IMR-90 (cell line): ENCODE results near the gene N4BP2. TPM values are rescaled to one million over a fixed set of nuclear protein-coding genes. Genes with fewer than 3 reads are reported as not detected.
A peak's percentile ranks its signal among the peaks of the same experiment; 100 is the strongest.

Experiments used
- ATAC-seq: fragments of 200-7000 bp; cut with Tn5 transposase; 2 replicates; pipeline ENCODE4 v1.9.1; 2020; ENCODE audit warnings: low read depth, mild to moderate bottlenecking, moderate library complexity
- BruUV-seq: library from RNA; stranded (reverse); fragments of 400-500 nt; replicated peaks from 2 replicates; lab custom pipeline; 2021; lab: Mats Ljungman, UMichigan
- CTCF ChIA-PET: fragments of 300-600 bp; formaldehyde crosslinking; extraction: SDS; loops from one replicate; lab custom pipeline; 2021; ENCODE audit warnings: antibody characterized with exemption; lab: Yijun Ruan, JAX
- POLR2A ChIA-PET: fragments of 300-600 bp; sonication (Branson Sonifier 250); formaldehyde crosslinking; loops from one replicate; lab custom pipeline; 2022; ENCODE audit warnings: antibody characterized with exemption; ENCODE audit not compliant: unreplicated experiment; lab: Charles Lee
- DNase-seq: peaks from one replicate; pipeline ENCODE4 v3.0.0; 2013
- H2AFZ ChIP-seq: replicated peaks from 2 replicates; pipeline ENCODE3; 2013; ENCODE audit warnings: low read length, mild to moderate bottlenecking; ENCODE audit not compliant: poor library complexity
- H2AK5ac ChIP-seq: 2 replicates; pipeline ENCODE4 v1.6.1; 2013; ENCODE audit warnings: low read depth, low read length, inconsistent platforms
- H2AK9ac ChIP-seq: replicated peaks from 2 replicates; pipeline ENCODE3; 2013; ENCODE audit warnings: mild to moderate bottlenecking, low read depth, low read length, moderate library complexity; ENCODE audit not compliant: poor library complexity
- H2BK120ac ChIP-seq: 2 replicates; pipeline ENCODE4 v1.6.1; 2013; ENCODE audit warnings: low read depth, low read length, inconsistent platforms
- H2BK15ac ChIP-seq: 3 replicates; pipeline ENCODE4 v1.6.1; 2013; ENCODE audit warnings: low read depth, low read length, inconsistent platforms
- H2BK20ac ChIP-seq: 2 replicates; pipeline ENCODE4 v1.6.1; 2013; ENCODE audit warnings: low read depth, mild to moderate bottlenecking, inconsistent platforms, low read length, moderate library complexity
- H2BK5ac ChIP-seq: 2 replicates; pipeline ENCODE4 v1.6.1; 2013; ENCODE audit warnings: mild to moderate bottlenecking, low read depth, low read length, inconsistent platforms; ENCODE audit not compliant: poor library complexity, severe bottlenecking
- H3K14ac ChIP-seq: replicated peaks from 2 replicates; pipeline ENCODE4 v1.6.1; 2013; ENCODE audit warnings: low read depth, low read length, inconsistent platforms
- H3K18ac ChIP-seq: 2 replicates; pipeline ENCODE4 v1.6.1; 2013; ENCODE audit warnings: low read depth, low read length, control low read depth
- H3K23ac ChIP-seq: 2 replicates; pipeline ENCODE4 v1.6.1; 2013; ENCODE audit warnings: low read depth, low read length, inconsistent platforms
- H3K27ac ChIP-seq: 2 replicates; pipeline ENCODE4 v1.5.1; 2013; ENCODE audit warnings: mild to moderate bottlenecking, control low read depth, low read length; ENCODE audit not compliant: insufficient read depth
- H3K27me3 ChIP-seq: 2 replicates; pipeline ENCODE4 v1.6.1; 2013; ENCODE audit warnings: low read length; ENCODE audit not compliant: control insufficient read depth, insufficient read depth
- H3K36me3 ChIP-seq: 2 replicates; pipeline ENCODE4 v1.6.1; 2013; ENCODE audit warnings: low read length, mixed read lengths; ENCODE audit not compliant: control insufficient read depth, insufficient read depth
- H3K4ac ChIP-seq: 2 replicates; pipeline ENCODE4 v1.6.1; 2013; ENCODE audit warnings: low read depth, low read length, inconsistent platforms
- H3K4me1 ChIP-seq: 2 replicates; pipeline ENCODE4 v1.6.1; 2013; ENCODE audit warnings: low read length, mixed read lengths; ENCODE audit not compliant: control insufficient read depth, insufficient read depth
- H3K4me2 ChIP-seq: 2 replicates; pipeline ENCODE4 v1.6.1; 2013; ENCODE audit warnings: low read depth, mild to moderate bottlenecking, control low read depth, low read length, moderate library complexity
- H3K4me3 ChIP-seq: 2 replicates; pipeline ENCODE4 v1.5.1; 2013; ENCODE audit warnings: low read depth, mild to moderate bottlenecking, control low read depth, low read length, moderate library complexity; ENCODE audit not compliant: insufficient read depth
- H3K56ac ChIP-seq: 2 replicates; pipeline ENCODE4 v1.6.1; 2013; ENCODE audit warnings: low read length, inconsistent platforms; ENCODE audit not compliant: insufficient read depth; ENCODE audit errors: extremely low read depth
- H3K79me1 ChIP-seq, 2 experiments: 2 replicates each; pipeline ENCODE4 v1.6.1; 2013; ENCODE audit warnings: low read length in 2 of 2, inconsistent platforms in 1 of 2, low read depth in 1 of 2
- H3K9ac ChIP-seq: 2 replicates; pipeline ENCODE4 v1.6.1; 2013; ENCODE audit warnings: low read depth, low read length, control low read depth
- H3K9me1 ChIP-seq: 2 replicates; pipeline ENCODE4 v1.6.1; 2013; ENCODE audit warnings: low read length, inconsistent platforms; ENCODE audit not compliant: insufficient read depth
- H3K9me3 ChIP-seq: 2 replicates; pipeline ENCODE4 v1.6.1; 2013; ENCODE audit warnings: low read length; ENCODE audit not compliant: control insufficient read depth, insufficient read depth
- H4K20me1 ChIP-seq: 2 replicates; pipeline ENCODE4 v1.6.1; 2013; ENCODE audit warnings: low read length, inconsistent platforms; ENCODE audit not compliant: insufficient read depth
- H4K5ac ChIP-seq: 2 replicates; pipeline ENCODE4 v1.6.1; 2013; ENCODE audit warnings: mild to moderate bottlenecking, low read depth, low read length, control low read depth
- H4K8ac ChIP-seq, 2 experiments: 2 replicates each; pipeline ENCODE4 v1.6.1; 2013; ENCODE audit warnings: low read depth in 2 of 2, low read length in 2 of 2, control low read depth in 1 of 2, inconsistent platforms in 1 of 2
- H4K91ac ChIP-seq: 2 replicates; pipeline ENCODE4 v1.6.1; 2013; ENCODE audit warnings: low read depth, low read length, inconsistent platforms; ENCODE audit not compliant: insufficient read depth
- FOS ChIP-seq: fragments of 150-350 bp; IDR thresholded peaks from 2 replicates; pipeline ENCODE4 v1.6.1; 2016; ENCODE audit warnings: low read depth, low read length
- POLR2A ChIP-seq: IDR thresholded peaks from 2 replicates; pipeline ENCODE4 v1.6.1; 2012; ENCODE audit warnings: mild to moderate bottlenecking, low read depth, low read length
- USF2 ChIP-seq: fragments of 150-350 bp; IDR thresholded peaks from 2 replicates; pipeline ENCODE4 v1.6.1; 2017; ENCODE audit warnings: mild to moderate bottlenecking, antibody characterized with exemption, low read length, low read depth
- WGBS, 2 experiments: methylation state at CpG; one replicate each; pipeline versions ENCODE4 v1.1.5 to v1.1.7; 2013; ENCODE audit warnings: missing lambda C conversion rate in 2 of 2; ENCODE audit not compliant: insufficient read length in 1 of 2; ENCODE audit errors: extremely low coverage in 2 of 2; 5-methylcytosine and 5-hydroxymethylcytosine counted together
- dilution Hi-C: fragments of 300-500 bp; cut with HindIII; formaldehyde crosslinking; loops from one replicate; pipeline ENCODE4 v1.14.3; 2018; ENCODE audit warnings: low sequenced_read_pairs; ENCODE audit not compliant: unreplicated experiment
- in situ Hi-C: fragments of 300-500 bp; cut with MboI; formaldehyde crosslinking; loops from 3 replicates; pipeline ENCODE4 v1.14.3; 2019; ENCODE audit warnings: low sequenced_read_pairs, inconsistent platforms, mixed read lengths
- intact Hi-C: fragments of 100-400 bp; cut with micrococcal nuclease; formaldehyde crosslinking; loops from 2 replicates; pipeline ENCODE4 v1.10.0; 2022
- polyA plus RNA-seq, 3 experiments: library from polyadenylated mRNA; depleted of rRNA; stranded (reverse); fragments of >200 nt; gene quantifications; 2 replicates each; pipeline ENCODE4 v1.2.3, GENCODE V29; 2012; ENCODE audit warnings: low replicate concordance in 1 of 3
- total RNA-seq: library from RNA; depleted of rRNA; stranded (reverse); fragments of >200 nt; gene quantifications from 2 replicates; pipeline ENCODE4 v1.2.3, GENCODE V29; 2012

The N4BP2 gene
- total and polyA plus RNA-seq, 2 of the 4 experiments (the other 2 are of a cell fraction) = 0.84 to 2.2 TPM

DNA sequence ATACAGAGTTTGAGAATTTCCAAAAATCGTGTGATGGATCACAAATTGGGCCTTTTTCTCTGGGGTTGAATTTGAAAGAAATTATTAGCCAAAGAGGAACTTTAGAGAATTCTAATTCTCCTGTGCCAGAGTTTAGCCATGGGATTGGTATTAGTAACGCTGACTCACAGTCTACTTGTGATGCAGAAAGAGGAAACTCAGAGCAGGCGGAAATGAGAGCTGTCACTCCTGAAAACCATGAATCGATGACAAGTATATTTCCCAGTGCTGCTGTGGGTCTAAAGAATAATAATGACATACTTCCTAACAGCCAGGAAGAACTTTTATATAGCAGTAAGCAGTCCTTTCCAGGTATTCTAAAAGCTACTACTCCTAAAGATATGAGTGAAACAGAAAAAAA lies 64.9 kb downstream of the N4BP2 start:
- H3K18ac ChIP-seq = no peak overlapping the region
- WGBS, 2 experiments = 37% methylated on average over 2 of the region's 4 CpGs; no CpG with 5 or more reads in 1 of the 2 experiments
- H4K20me1 ChIP-seq = no peaks in the 10 kb centered on the region
- dilution Hi-C loops (no loop called here), in situ Hi-C loops (no loop called here), intact Hi-C loops (no loop called here)
- H3K4me2 ChIP-seq = no peak overlapping the region; the same call in 1 of the 2 replicates
- no peak overlapping the region for H3K27ac ChIP-seq
- no peak overlapping the region for H3K4me3 ChIP-seq
- no peak overlapping the region for H3K9ac ChIP-seq
- BruUV-seq = no TSS peak
- ChIA-PET CTCF (no interaction called here), POLR2A (no interaction called here)
- H3K27me3 ChIP-seq = no peaks in the 10 kb centered on the region
- no peak overlapping the region for H4K91ac ChIP-seq
- H3K36me3 ChIP-seq = no peaks in the 10 kb centered on the region
- no peak overlapping the region for H2AFZ ChIP-seq
- TF ChIP-seq FOS (peak; percentile 68), USF2 (no peak), POLR2A (no peak)
- H3K4ac ChIP-seq = no peak overlapping the region
- no peak overlapping the region for H2BK5ac ChIP-seq
- no peak overlapping the region for H3K14ac ChIP-seq
- no peaks in the 10 kb centered on the region for H3K9me3 ChIP-seq
- H3K79me1 ChIP-seq = no peaks in the 10 kb centered on the region
- H2BK120ac ChIP-seq = no peak overlapping the region
- H2BK20ac ChIP-seq = no peak overlapping the region
- no peak overlapping the region for H2BK15ac ChIP-seq
- no peak overlapping the region for H3K56ac ChIP-seq
- H4K8ac ChIP-seq = no peak overlapping the region
- DNase-seq (peak; percentile 89), ATAC-seq (peak; percentile 79)
- H3K9me1 ChIP-seq = no peaks in the 10 kb centered on the region
- H2AK5ac ChIP-seq = no peak overlapping the region
- H2AK9ac ChIP-seq = no peak overlapping the region
- no peaks in the 10 kb centered on the region; the same call in 1 of the 2 replicates for H3K4me1 ChIP-seq
- no peak overlapping the region for H4K5ac ChIP-seq
- H3K23ac ChIP-seq = no peak overlapping the region
